ENCODE results near the gene PRCD. TPM values are rescaled to one million over a fixed set of nuclear protein-coding genes. Genes with fewer than 3 reads are reported as not detected.

Gene PRCD
- total RNA-seq, 4 donors from 2014 or later: 0.57 to 11.2 (median 2.3) TPM

- Histone ChIP-seq H3K36me3 (no peaks in the 10 kb centered on the region), H3K9me3 (no peaks in the 10 kb centered on the region), H3K27ac (no peak overlapping the region), H3K4me1 (peaks cover 0 to 27% (median 6%) of the 10 kb centered on the region in 3 donors), H3K4me3 (no peak overlapping the region), H3K27me3 (no peaks in the 10 kb centered on the region)
- ATAC-seq: no peak
- 59 to 61% methylated on average over 7 to 15 of the region's 15 CpGs for WGBS, 2 donors (ENCODE audit: low coverage in 1 of 2)
- TF ChIP-seq POLR2A (IDR thresholded peaks at IDR 0.05) (no peak), EP300 (IDR thresholded peaks at IDR 0.05) (no peak), CTCF (IDR thresholded peaks at IDR 0.05) (no peak), POLR2AphosphoS5 (IDR thresholded peaks at IDR 0.05) (no peak)
These were observed 11.1 kb downstream of the PRCD start for GRCh38 chr17:76550712-76551615.

- ATAC-seq: no peak
- Histone ChIP-seq H3K4me1 (peaks cover 0 to 29% (median 6%) of the 10 kb centered on the region in 3 donors), H3K27ac (no peak overlapping the region), H3K4me3 (no peak overlapping the region), H3K27me3 (no peaks in the 10 kb centered on the region), H3K36me3 (no peaks in the 10 kb centered on the region), H3K9me3 (no peaks in the 10 kb centered on the region)
- TF ChIP-seq CTCF (IDR thresholded peaks at IDR 0.05) (no peak), POLR2AphosphoS5 (IDR thresholded peaks at IDR 0.05) (no peak), EP300 (IDR thresholded peaks at IDR 0.05) (no peak), POLR2A (IDR thresholded peaks at IDR 0.05) (no peak)
- WGBS, 2 donors (ENCODE audit: low coverage in 1 of 2): 22 to 79% methylated on average over 1 to 4 of the region's 4 CpGs
These were observed 11.8 kb downstream of the PRCD start for GRCh38 chr17:76551685-76552084.

- Histone ChIP-seq H3K27me3 (no peaks in the 10 kb centered on the region), H3K4me3 (no peak overlapping the region), H3K9me3 (no peaks in the 10 kb centered on the region), H3K36me3 (no peaks in the 10 kb centered on the region), H3K27ac (no peak overlapping the region), H3K4me1 (peaks cover 0 to 37% (median 0%) of the 10 kb centered on the region in 3 donors)
- no peak for ATAC-seq
- no peak for TF ChIP-seq POLR2AphosphoS5 (IDR thresholded peaks at IDR 0.05)
- TF ChIP-seq EP300 (IDR thresholded peaks at IDR 0.05): no peak
- TF ChIP-seq POLR2A (IDR thresholded peaks at IDR 0.05): no peak
- TF ChIP-seq CTCF (IDR thresholded peaks at IDR 0.05): no peak
- 70 to 90% methylated on average over 2 to 7 of the region's 8 CpGs for WGBS, 2 donors (ENCODE audit: low coverage in 1 of 2)
These were observed 13.5 kb downstream of the PRCD start for GRCh38 chr17:76553178-76553908.

- ATAC-seq: no peak
- 0 to 61% methylated on average over 1 to 5 of the region's 6 CpGs for WGBS, 2 donors (ENCODE audit: low coverage in 1 of 2)
- no peak overlapping the region for H3K27ac ChIP-seq
- no peak overlapping the region for H3K4me3 ChIP-seq
- TF ChIP-seq POLR2AphosphoS5 (IDR thresholded peaks at IDR 0.05) (no peak), CTCF (IDR thresholded peaks at IDR 0.05) (no peak), POLR2A (IDR thresholded peaks at IDR 0.05) (no peak)
- peaks cover 2 to 45% (median 3%) of the 10 kb centered on the region in 3 donors for H3K4me1 ChIP-seq
- no peaks in the 10 kb centered on the region for H3K9me3 ChIP-seq
- H3K36me3 ChIP-seq: no peaks in the 10 kb centered on the region
- no peaks in the 10 kb centered on the region for H3K27me3 ChIP-seq
These were observed 14.3 kb downstream of the PRCD start for GRCh38 chr17:76554131-76554530.
